ENCODE data around the gene ZSWIM1.
A peak's percentile ranks its signal among the peaks of the same experiment; 100 is the strongest.
"Not testable (repeated sequence)": the region's sequence is repeated elsewhere in the genome, so short reads cannot be mapped to it uniquely, and the experiment has no call there.

ZSWIM1 gene

GRCh38 chr20:45857114-45857881 is 23.7 kb upstream of the ZSWIM1 start, which contains the start of the genes ACOT8 and ZSWIM3:
ACOT8 (minus strand) TSS chr20:45857392; CDS start chr20:45857315, 77 bp downstream.
ZSWIM3 (plus strand) TSS chr20:45857614; CDS start chr20:45857826, 212 bp downstream.
- peak; percentile 94 for DNase-seq (ENCODE audit: low read depth)

DNA sequence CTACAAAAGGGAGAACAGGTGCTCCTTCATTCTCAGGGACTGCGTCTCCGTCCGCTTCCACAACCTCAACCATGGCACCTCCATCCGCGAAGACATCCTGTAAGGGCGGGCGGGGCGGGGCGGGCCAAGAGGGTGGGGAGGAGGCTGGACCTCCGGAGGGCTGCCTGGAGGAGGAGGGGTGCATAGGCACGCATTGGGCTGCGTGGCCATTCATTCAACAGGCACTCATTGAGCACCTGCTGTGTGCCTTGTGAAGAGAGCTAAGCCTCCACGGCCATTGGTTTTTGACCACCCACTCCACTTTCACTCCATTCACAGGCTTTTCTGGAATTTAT is 23.2 kb upstream of the ZSWIM1 start:
- DNase-seq (ENCODE audit: low read depth): no peak

- DNase-seq (ENCODE audit: low read depth): no peak
These were observed 21.1 kb upstream of the ZSWIM1 start for GRCh38 chr20:45859916-45860315.

DNA sequence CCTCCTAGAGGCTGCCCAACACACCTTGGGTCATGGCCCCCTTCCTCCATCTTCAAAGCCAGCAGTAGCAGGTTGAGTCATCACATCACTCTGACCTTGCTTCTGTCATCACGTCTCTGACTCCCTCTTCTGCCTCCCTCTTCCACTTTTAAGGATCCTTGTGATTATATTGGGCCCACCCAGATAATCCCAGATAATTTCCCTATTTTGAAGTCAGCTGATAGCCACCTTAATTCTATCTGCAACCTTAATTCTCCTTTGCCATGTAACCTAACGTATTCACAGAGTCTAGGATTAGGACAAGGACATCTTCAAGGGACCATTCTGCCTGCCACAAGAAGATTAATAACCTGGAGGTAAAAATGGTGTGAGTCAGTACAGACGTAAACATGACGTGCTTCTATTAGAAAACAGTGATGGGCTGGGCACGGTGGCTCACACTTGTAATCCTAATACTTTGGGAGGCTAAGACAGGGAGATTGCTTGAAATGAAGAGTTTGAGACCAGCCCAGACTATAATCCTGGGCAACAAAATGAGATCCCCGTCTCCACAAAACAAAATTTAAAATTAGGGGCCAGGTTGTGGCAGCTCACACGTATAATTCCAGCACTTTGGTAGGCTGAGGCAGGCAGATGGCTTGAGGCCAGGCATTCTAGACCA is 20.3 kb upstream of the ZSWIM1 start:
- no peak for DNase-seq (ENCODE audit: low read depth)

- no peak for DNase-seq (ENCODE audit: low read depth)
These were observed 19.6 kb upstream of the ZSWIM1 start for GRCh38 chr20:45861221-45862075.

GRCh38 chr20:45863543-45864470 is 17.2 kb upstream of the ZSWIM1 start:
- no peak for DNase-seq (ENCODE audit: low read depth)

- DNase-seq (ENCODE audit: low read depth): no peak
These were observed 14.6 kb upstream of the ZSWIM1 start for GRCh38 chr20:45866454-45866853.

DNA sequence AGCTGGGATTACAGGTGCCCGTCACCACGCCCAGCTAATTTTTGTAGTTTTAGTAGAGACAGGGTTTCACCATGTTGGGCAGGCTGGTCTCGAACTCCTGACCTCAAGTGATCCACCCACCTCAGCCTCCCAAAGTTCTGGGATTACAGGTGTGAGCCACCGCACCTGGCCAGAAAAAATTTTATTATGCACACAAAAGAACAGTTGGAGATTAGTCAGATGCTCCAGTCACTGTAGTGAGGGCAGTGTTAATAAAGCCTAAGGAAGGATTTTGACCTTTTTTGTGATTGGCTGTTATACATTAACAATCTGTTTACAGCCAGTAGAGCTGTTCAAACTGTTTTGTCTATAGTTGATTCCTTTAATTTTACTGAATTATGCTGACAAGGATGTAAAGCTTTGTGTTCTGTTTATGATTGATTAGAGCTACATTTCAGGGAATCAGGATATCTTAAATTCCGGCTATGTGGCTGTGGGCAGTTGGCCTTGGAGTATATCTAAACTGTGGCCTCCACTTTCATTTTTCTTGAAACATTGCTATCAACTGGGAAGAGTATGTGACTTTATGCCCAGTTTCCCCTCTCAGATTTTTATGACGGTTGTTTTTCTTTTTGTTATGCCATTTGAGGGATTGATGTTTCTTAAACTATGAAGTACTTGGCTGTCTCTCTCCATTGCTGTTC is 13.8 kb upstream of the ZSWIM1 start:
- no peak for DNase-seq (ENCODE audit: low read depth)

GRCh38 chr20:45867819-45868176 is 13.2 kb upstream of the ZSWIM1 start:
- DNase-seq (ENCODE audit: low read depth): no peak

DNA sequence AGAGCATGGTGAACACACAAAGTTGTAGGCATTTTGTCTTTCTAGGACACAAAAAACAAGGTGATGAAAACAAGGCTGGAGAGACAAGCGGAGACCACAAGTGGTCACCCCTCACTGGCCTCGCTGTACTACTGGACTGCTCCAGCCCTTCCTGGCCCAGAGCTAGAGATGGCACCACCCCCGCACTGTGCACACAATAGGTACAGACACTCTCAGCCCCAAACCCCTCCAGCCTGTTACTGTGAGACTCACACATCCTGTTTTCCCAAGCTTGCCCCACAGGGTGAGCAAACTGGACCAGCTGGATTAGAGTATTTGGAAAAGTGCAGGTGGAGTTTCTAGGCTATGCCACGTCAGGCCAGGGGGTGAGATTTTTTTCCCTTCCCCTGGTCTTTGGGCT is 8.4 kb upstream of the ZSWIM1 start:
- DNase-seq (ENCODE audit: low read depth): no peak

GRCh38 chr20:45873409-45874103 is 7.5 kb upstream of the ZSWIM1 start:
- no peak for DNase-seq (ENCODE audit: low read depth)

DNA sequence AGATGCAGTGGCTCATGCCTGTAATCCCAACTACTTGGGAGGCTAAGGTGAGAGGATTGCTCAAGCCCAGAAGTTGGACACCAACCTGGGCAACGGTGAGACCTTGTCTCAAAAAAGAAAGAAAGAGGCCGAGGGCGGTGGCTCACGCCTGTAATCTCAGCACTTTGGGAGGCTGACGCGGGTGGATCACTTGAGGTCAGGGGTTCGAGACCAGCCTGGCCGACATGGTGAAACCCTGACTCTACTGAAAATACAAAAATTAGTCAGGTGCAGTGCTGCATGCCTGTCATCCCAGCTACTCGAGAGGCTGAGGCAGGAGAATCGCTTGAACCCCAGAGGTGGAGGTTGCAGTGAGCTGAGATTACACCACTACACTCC is 6.9 kb upstream of the ZSWIM1 start:
- DNase-seq (ENCODE audit: low read depth): not testable (repeated sequence)

DNA sequence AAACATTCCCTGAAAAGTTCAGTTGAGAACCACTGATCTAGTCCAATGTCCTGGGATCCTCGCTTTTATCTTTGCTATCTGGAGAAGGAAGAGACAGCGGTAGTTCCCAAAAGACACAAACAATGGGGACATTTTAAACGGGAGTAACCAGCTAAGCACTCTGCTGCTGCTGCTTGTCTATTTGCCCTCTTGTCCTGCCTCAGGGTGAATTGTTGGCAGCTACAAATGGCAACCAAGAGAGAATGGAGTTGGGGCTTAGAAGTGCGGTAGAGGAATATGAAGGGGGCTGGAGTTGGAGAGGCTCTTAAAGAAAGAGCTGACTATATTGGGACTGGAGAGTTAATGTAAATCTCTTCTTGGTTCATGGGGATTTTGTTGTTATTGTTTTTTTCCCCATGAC is 6.5 kb upstream of the ZSWIM1 start:
- no peak for DNase-seq (ENCODE audit: low read depth)

GRCh38 chr20:45878076-45878761 is 2.8 kb upstream of the ZSWIM1 start:
- DNase-seq (ENCODE audit: low read depth): no peak

DNA sequence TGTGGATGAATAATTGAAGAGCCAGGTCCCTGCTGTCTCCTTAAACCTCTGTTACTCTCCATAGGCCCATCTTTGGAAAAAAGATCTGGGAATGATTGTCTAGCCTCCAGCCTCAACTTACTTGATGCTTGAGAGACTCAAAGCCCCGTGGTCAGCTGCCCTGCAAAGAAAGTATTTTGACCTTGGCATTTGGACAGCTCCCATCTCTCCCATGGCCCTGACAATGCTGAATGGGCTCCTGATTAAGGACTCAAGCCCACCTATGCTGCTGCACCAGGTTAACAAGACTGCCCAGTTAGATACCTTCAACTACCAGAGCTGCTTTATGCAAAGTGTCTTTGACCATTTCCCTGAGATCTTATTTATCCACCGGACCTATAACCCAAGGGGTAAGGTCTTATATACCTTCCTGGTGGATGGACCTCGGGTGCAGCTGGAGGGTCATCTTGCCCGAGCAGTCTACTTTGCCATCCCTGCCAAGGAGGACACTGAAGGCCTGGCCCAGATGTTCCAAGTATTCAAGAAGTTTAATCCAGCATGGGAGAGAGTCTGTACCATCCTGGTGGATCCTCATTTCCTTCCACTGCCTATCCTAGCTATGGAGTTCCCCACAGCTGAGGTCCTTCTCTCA is 1.6 kb downstream of the ZSWIM1 start:
- DNase-seq (ENCODE audit: low read depth): no peak

DNA sequence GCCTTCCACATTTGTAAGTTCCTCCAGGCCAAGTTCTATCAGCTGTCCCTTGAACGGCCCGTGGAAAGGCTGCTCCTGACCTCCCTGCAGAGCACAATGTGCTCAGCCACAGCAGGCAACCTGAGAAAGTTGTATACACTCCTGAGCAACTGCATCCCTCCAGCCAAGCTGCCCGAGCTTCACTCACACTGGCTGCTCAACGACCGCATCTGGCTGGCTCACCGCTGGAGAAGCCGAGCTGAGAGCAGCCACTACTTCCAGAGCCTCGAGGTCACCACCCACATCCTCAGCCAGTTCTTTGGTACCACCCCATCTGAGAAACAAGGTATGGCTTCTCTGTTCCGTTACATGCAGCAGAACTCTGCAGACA is 2.1 kb downstream of the ZSWIM1 start:
- no peak for DNase-seq (ENCODE audit: low read depth)

DNA sequence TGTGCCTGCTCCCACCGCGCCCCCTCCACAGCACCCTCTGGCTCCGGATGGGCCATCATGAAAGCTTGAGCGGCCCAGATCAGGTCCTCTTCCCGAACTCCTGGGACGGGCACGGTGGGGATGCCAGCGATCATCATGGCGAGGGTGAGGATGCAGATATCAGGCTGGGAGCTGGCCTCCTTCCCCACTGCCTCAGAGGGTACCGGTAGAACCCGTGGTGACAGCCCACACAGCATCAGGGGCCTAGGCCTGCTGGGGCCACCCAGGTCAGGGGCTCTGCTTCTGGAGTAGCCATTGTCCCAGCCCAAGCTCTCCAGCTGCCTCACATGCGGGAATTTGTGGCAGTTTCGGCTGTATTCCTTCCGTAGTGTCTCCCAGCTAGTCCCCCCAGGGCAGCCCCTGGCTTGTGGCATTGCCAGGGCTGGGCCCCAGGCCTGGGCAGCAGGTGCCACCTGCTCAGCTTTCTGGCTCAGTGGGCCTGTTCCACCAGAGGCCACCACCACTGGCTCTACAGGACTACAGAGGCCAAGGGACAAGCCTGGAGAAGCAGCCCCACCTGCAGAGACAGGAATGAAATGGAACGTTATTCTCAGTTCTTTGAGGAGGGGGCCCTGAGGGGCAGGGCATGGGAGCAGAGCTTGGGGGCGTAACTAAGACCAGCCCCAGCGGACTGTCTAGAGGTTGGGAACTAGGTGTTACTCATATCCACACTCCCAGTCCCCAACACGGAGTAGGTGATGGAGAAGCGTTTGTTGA is 5.7 kb downstream of the ZSWIM1 start:
- no peak for DNase-seq (ENCODE audit: low read depth)

DNA sequence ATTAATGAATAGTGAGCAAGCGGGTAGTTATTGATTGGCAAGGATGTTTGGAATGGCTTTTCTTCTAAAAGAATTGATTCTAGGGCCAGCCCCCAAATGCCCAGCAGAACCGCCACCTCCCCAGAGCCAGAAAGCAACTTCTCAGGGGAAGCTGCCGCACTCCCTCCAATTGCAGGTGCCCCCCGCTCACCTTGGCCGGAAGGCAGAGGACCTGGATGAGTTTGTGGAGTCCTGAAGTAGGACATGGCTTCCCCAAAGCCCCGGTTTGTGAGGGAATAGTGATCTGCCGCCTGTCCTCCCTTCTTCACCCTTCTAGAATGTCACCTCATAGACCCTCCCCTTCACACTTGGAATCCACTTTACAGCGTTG is 6.3 kb downstream of the ZSWIM1 start, which contains the start of gene SPATA25:
Gene SPATA25 (minus strand): TSS at position 277 of the 370 bp plus-strand sequence. CDS start 32 bp downstream, at position 245.
- no peak for DNase-seq (ENCODE audit: low read depth)

GRCh38 chr20:45888681-45889080 is 7.7 kb downstream of the ZSWIM1 start:
- DNase-seq (ENCODE audit: low read depth): no peak
